HEK293 (cell line): ENCODE data around the gene MAGEA8.
A peak's percentile ranks its signal among the peaks of the same experiment; 100 is the strongest.

Experiments used
- GLIS1 ChIP-seq: fragments of 450-650 bp; formaldehyde crosslinking; IDR thresholded peaks from 2 replicates; pipeline ENCODE4 v1.5.1; 2016; ENCODE audit warnings: missing biosample characterization, missing genetic modification characterization
- MYNN ChIP-seq: fragments of 450-650 bp; formaldehyde crosslinking; IDR thresholded peaks from 2 replicates; pipeline ENCODE4 v1.5.1; 2016; ENCODE audit warnings: missing biosample characterization, missing genetic modification characterization, borderline replicate concordance
- OVOL3 ChIP-seq: fragments of 450-650 bp; formaldehyde crosslinking; IDR thresholded peaks from 2 replicates; pipeline ENCODE4 v1.5.1; 2016; ENCODE audit warnings: missing biosample characterization, missing genetic modification characterization
- SETDB1 ChIP-seq: IDR thresholded peaks from one replicate; pipeline ENCODE4 v1.6.1; 2017; ENCODE audit warnings: mild to moderate bottlenecking, low read length, moderate library complexity, mixed read lengths; ENCODE audit not compliant: insufficient read length
- ZNF121 ChIP-seq: fragments of 450-650 bp; formaldehyde crosslinking; IDR thresholded peaks from 2 replicates; pipeline ENCODE4 v1.5.1; 2016; ENCODE audit warnings: missing biosample characterization, missing genetic modification characterization
- ZNF133 ChIP-seq: fragments of 450-650 bp; formaldehyde crosslinking; IDR thresholded peaks from 2 replicates; pipeline ENCODE4 v1.5.1; 2016; ENCODE audit warnings: missing biosample characterization, missing genetic modification characterization
- ZNF175 ChIP-seq: fragments of 450-650 bp; formaldehyde crosslinking; IDR thresholded peaks from 2 replicates; pipeline ENCODE4 v1.5.1; 2016; ENCODE audit warnings: missing biosample characterization, missing genetic modification characterization
- ZNF211 ChIP-seq: fragments of 450-650 bp; formaldehyde crosslinking; IDR thresholded peaks from 2 replicates; pipeline ENCODE4 v1.5.1; 2016; ENCODE audit warnings: low read depth, missing biosample characterization, missing genetic modification characterization
- ZNF274 ChIP-seq, 2 experiments: fragments of 200-500 bp in 1 of 2; fragments of 450-650 bp in 1 of 2; sonication (Bioruptor generic) in 1 of 2; formaldehyde crosslinking in 1 of 2; IDR thresholded peaks; 2 replicates each; pipeline versions ENCODE4 v1.5.1 to v1.6.1; 2014 to 2016; ENCODE audit warnings: borderline replicate concordance in 1 of 2, inconsistent platforms in 1 of 2, low read length in 1 of 2, missing biosample characterization in 1 of 2, missing genetic modification characterization in 1 of 2
- ZNF530 ChIP-seq: fragments of 450-650 bp; formaldehyde crosslinking; IDR thresholded peaks from 2 replicates; pipeline ENCODE4 v1.5.1; 2016; ENCODE audit warnings: low read depth, missing biosample characterization, missing genetic modification characterization
- ZNF621 ChIP-seq: fragments of 450-650 bp; formaldehyde crosslinking; IDR thresholded peaks from 2 replicates; pipeline ENCODE4 v1.5.1; 2017; ENCODE audit warnings: missing biosample characterization, missing genetic modification characterization
- ZNF629 ChIP-seq: fragments of 450-650 bp; formaldehyde crosslinking; IDR thresholded peaks from 2 replicates; pipeline ENCODE4 v1.5.1; 2017; ENCODE audit warnings: missing biosample characterization, missing genetic modification characterization
- ZNF654 ChIP-seq: fragments of 450-650 bp; formaldehyde crosslinking; IDR thresholded peaks from 2 replicates; pipeline ENCODE4 v1.5.1; 2016; ENCODE audit warnings: low read depth, missing biosample characterization, missing genetic modification characterization
- ZNF664 ChIP-seq: fragments of 450-650 bp; formaldehyde crosslinking; IDR thresholded peaks from 2 replicates; pipeline ENCODE4 v1.5.1; 2016; ENCODE audit warnings: missing biosample characterization, missing genetic modification characterization
- ZNF707 ChIP-seq: fragments of 450-650 bp; formaldehyde crosslinking; IDR thresholded peaks from 2 replicates; pipeline ENCODE4 v1.5.1; 2016; ENCODE audit warnings: missing biosample characterization, missing genetic modification characterization
- ZNF792 ChIP-seq: fragments of 450-650 bp; formaldehyde crosslinking; IDR thresholded peaks from 2 replicates; pipeline ENCODE4 v1.5.1; 2016; ENCODE audit warnings: missing biosample characterization, missing genetic modification characterization
- ZSCAN16 ChIP-seq: fragments of 450-650 bp; formaldehyde crosslinking; IDR thresholded peaks from 2 replicates; pipeline ENCODE4 v1.5.1; 2016; ENCODE audit warnings: missing biosample characterization, missing genetic modification characterization
- TF ChIP-seq, protein P1 (sequence below): fragments of 450-650 bp; formaldehyde crosslinking; IDR thresholded peaks from 2 replicates; pipeline ENCODE4 v1.5.1; 2016; ENCODE audit warnings: missing biosample characterization, missing genetic modification characterization
- TF ChIP-seq, protein P2 (sequence below): fragments of 450-650 bp; formaldehyde crosslinking; IDR thresholded peaks from 2 replicates; pipeline ENCODE4 v1.5.1; 2016; ENCODE audit warnings: missing biosample characterization, missing genetic modification characterization
- TF ChIP-seq, protein P3 (sequence below): fragments of 450-650 bp; formaldehyde crosslinking; IDR thresholded peaks from 2 replicates; pipeline ENCODE4 v1.5.1; 2016; ENCODE audit warnings: missing biosample characterization, missing genetic modification characterization
- TF ChIP-seq, protein P4 (sequence below): fragments of 450-650 bp; formaldehyde crosslinking; IDR thresholded peaks from 2 replicates; pipeline ENCODE4 v1.5.1; 2017; ENCODE audit warnings: missing biosample characterization, mild to moderate bottlenecking, missing genetic modification characterization, moderate library complexity
- TF ChIP-seq, protein P5 (sequence below): fragments of 450-650 bp; formaldehyde crosslinking; IDR thresholded peaks from 2 replicates; pipeline ENCODE4 v1.5.1; 2016; ENCODE audit warnings: missing biosample characterization, missing genetic modification characterization
- TF ChIP-seq, protein P6 (sequence below): fragments of 450-650 bp; formaldehyde crosslinking; IDR thresholded peaks from 2 replicates; pipeline ENCODE4 v1.5.1; 2016; ENCODE audit warnings: missing biosample characterization, missing genetic modification characterization

MAGEA8 gene

DNA sequence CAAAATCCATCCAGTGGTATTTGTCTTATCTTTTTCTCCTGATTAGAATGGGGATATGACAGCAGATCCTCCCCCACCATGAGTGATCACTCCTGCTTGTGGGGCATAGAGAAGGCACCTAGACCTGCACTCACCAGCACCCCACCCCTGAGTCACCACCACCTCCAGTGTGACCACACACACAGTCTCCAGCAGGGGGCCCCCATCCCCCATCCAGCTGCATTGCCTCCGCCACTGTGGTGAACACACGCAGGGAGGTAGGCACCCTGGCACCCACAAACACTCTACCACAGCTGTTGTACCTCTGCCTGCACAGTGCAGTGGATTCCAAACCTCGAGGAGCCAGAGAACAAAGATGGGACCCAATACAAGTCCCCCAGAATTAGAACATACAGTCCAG is 9.0 kb upstream of the MAGEA8 start (continued):
- TF ChIP-seq, protein P1, sequence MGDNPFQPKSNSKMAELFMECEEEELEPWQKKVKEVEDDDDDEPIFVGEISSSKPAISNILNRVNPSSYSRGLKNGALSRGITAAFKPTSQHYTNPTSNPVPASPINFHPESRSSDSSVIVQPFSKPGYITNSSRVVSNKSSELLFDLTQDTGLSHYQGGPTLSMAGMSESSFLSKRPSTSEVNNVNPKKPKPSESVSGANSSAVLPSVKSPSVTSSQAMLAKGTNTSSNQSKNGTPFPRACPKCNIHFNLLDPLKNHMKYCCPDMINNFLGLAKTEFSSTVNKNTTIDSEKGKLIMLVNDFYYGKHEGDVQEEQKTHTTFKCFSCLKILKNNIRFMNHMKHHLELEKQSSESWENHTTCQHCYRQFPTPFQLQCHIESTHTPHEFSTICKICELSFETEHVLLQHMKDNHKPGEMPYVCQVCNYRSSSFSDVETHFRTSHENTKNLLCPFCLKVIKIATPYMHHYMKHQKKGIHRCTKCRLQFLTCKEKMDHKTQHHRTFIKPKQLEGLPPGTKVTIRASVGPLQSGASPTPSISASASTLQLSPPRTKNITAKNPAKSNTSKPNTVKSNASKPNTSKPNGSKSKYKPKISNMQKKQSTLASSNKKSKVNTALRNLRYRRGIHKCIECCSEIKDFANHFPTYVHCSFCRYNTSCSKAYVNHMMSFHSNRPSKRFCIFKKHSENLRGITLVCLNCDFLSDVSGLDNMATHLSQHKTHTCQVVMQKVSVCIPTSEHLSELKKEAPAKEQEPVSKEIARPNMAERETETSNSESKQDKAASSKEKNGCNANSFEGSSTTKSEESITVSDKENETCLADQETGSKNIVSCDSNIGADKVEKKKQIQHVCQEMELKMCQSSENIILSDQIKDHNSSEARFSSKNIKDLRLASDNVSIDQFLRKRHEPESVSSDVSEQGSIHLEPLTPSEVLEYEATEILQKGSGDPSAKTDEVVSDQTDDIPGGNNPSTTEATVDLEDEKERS (tag by site-specific recombination), result no peak
- TF ChIP-seq, protein P2, sequence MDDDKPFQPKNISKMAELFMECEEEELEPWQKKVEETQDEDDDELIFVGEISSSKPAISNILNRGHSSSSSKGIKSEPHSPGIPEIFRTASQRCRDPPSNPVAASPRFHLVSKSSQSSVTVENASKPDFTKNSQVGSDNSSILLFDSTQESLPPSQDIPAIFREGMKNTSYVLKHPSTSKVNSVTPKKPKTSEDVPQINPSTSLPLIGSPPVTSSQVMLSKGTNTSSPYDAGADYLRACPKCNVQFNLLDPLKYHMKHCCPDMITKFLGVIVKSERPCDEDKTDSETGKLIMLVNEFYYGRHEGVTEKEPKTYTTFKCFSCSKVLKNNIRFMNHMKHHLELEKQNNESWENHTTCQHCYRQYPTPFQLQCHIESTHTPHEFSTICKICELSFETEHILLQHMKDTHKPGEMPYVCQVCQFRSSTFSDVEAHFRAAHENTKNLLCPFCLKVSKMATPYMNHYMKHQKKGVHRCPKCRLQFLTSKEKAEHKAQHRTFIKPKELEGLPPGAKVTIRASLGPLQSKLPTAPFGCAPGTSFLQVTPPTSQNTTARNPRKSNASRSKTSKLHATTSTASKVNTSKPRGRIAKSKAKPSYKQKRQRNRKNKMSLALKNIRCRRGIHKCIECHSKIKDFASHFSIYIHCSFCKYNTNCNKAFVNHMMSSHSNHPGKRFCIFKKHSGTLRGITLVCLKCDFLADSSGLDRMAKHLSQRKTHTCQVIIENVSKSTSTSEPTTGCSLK (tag by site-specific recombination), result no peak
- no peak for TF ChIP-seq ZNF629 (tag by site-specific recombination)
- TF ChIP-seq, protein P3, sequence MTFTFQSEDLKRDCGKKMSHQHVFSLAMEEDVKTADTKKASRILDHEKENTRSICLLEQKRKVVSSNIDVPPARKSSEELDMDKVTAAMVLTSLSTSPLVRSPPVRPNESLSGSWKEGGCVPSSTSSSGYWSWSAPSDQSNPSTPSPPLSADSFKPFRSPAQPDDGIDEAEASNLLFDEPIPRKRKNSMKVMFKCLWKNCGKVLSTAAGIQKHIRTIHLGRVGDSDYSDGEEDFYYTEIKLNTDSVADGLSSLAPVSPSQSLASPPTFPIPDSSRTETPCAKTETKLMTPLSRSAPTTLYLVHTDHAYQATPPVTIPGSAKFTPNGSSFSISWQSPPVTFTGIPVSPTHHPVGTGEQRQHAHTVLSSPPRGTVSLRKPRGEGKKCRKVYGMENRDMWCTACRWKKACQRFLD (tag by site-specific recombination), result no peak
- no peak for TF ChIP-seq ZNF133 (tag by site-specific recombination)
- no peak for TF ChIP-seq MYNN (tag by site-specific recombination)
- TF ChIP-seq ZNF621, result no peak
- TF ChIP-seq, protein P4, sequence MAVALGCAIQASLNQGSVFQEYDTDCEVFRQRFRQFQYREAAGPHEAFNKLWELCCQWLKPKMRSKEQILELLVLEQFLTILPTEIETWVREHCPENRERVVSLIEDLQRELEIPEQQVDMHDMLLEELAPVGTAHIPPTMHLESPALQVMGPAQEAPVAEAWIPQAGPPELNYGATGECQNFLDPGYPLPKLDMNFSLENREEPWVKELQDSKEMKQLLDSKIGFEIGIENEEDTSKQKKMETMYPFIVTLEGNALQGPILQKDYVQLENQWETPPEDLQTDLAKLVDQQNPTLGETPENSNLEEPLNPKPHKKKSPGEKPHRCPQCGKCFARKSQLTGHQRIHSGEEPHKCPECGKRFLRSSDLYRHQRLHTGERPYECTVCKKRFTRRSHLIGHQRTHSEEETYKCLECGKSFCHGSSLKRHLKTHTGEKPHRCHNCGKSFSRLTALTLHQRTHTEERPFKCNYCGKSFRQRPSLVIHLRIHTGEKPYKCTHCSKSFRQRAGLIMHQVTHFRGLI, result no peak
- no peak for TF ChIP-seq ZNF530
- no peak for TF ChIP-seq ZNF274 (IDR thresholded peaks at IDR 0.05; ENCODE audit: low read length)
- TF ChIP-seq ZNF274 (tag by site-specific recombination; IDR thresholded peaks at IDR 0.05; ENCODE audit: borderline replicate concordance), result no peak
- no peak for TF ChIP-seq ZNF707 (tag by site-specific recombination)
- no peak for TF ChIP-seq ZSCAN16 (tag by site-specific recombination)
- no peak for TF ChIP-seq ZNF121
- TF ChIP-seq, protein P5, sequence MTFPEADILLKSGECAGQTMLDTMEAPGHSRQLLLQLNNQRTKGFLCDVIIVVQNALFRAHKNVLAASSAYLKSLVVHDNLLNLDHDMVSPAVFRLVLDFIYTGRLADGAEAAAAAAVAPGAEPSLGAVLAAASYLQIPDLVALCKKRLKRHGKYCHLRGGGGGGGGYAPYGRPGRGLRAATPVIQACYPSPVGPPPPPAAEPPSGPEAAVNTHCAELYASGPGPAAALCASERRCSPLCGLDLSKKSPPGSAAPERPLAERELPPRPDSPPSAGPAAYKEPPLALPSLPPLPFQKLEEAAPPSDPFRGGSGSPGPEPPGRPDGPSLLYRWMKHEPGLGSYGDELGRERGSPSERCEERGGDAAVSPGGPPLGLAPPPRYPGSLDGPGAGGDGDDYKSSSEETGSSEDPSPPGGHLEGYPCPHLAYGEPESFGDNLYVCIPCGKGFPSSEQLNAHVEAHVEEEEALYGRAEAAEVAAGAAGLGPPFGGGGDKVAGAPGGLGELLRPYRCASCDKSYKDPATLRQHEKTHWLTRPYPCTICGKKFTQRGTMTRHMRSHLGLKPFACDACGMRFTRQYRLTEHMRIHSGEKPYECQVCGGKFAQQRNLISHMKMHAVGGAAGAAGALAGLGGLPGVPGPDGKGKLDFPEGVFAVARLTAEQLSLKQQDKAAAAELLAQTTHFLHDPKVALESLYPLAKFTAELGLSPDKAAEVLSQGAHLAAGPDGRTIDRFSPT (tag by site-specific recombination), result no peak
- TF ChIP-seq, protein P6, sequence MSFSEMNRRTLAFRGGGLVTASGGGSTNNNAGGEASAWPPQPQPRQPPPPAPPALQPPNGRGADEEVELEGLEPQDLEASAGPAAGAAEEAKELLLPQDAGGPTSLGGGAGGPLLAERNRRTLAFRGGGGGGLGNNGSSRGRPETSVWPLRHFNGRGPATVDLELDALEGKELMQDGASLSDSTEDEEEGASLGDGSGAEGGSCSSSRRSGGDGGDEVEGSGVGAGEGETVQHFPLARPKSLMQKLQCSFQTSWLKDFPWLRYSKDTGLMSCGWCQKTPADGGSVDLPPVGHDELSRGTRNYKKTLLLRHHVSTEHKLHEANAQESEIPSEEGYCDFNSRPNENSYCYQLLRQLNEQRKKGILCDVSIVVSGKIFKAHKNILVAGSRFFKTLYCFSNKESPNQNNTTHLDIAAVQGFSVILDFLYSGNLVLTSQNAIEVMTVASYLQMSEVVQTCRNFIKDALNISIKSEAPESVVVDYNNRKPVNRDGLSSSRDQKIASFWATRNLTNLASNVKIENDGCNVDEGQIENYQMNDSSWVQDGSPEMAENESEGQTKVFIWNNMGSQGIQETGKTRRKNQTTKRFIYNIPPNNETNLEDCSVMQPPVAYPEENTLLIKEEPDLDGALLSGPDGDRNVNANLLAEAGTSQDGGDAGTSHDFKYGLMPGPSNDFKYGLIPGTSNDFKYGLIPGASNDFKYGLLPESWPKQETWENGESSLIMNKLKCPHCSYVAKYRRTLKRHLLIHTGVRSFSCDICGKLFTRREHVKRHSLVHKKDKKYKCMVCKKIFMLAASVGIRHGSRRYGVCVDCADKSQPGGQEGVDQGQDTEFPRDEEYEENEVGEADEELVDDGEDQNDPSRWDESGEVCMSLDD (tag by site-specific recombination), result no peak
- peak; percentile 62 for TF ChIP-seq ZNF654 (tag by site-specific recombination)
- peak; percentile 73 for TF ChIP-seq GLIS1
- no peak for TF ChIP-seq ZNF211 (tag by site-specific recombination)
- no peak for TF ChIP-seq ZNF664
- TF ChIP-seq SETDB1, result no peak
- no peak for TF ChIP-seq ZNF175 (tag by site-specific recombination)
- no peak for TF ChIP-seq OVOL3 (tag by site-specific recombination)
- no peak for TF ChIP-seq ZNF792 (tag by site-specific recombination)
- TF ChIP-seq, all 188 proteins: peak for 4
